ENCODE measurements around the gene SOD2.
A peak's percentile ranks its signal among the peaks of the same experiment; 100 is the strongest.
"Not testable (repeated sequence)": the region's sequence is repeated elsewhere in the genome, so short reads cannot be mapped to it uniquely, and the experiment has no call there.

The SOD2 gene

DNA sequence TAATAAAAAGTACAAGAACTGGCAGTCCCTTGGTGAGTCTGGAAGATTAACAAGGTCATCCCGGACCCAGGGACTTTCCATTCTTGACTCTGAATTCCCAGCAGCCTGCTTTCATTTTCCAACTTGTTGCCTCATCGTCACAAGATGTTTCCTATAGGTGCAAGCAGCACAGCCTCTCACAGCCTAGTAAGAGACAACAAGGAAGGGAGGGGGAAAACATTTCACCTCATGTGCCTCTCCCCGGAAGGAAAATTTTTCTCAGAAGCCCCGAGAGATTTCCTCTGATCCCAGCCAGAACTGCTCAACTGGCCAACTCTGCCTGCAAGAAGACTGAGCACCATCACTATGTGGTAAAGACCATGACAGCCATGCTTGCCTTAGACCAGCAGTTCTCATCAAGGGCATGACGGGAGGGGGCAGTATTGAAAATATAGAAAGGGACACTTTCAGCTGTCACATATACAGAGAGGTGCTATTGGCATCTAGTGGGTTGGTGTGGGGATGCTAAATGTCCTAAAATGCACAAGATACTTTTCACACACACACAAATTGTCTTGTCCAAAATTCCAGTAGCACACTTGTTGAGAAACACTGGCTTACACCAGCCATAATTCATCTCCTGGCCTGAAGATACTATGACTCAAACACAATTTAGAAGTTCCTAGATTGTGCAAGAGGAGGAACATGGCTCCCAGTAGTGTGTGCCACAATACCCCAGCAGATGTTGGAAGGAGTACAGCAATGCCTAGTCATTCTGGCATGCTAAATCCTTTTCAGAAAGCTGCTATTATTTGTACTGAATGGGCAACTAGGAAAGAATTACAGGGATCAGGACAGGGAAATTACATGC is 23.4 kb upstream of the SOD2 start:
- no peak for DNase-seq (ENCODE audit: low spot score)

DNA sequence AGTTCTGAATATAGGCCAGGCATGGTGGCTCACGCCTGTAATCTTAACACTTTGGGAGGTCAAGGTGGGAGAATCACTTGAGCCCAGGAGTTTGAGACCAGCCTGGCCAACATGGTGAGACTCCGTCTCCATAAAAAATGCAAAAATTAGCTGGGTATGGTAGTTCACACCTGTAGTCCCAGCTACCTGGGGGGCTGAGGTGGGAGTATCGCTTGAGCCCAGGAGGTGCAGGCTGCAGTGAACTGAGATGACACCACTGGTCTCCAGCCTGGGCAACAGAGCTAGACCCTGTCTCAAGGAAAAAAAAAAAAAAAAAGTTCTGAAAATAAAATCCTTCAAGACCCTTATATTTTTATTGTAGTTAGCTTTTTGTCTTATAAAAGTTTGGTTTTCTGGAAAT is 22.6 kb upstream of the SOD2 start:
- DNase-seq (ENCODE audit: low spot score) = no peak

DNA sequence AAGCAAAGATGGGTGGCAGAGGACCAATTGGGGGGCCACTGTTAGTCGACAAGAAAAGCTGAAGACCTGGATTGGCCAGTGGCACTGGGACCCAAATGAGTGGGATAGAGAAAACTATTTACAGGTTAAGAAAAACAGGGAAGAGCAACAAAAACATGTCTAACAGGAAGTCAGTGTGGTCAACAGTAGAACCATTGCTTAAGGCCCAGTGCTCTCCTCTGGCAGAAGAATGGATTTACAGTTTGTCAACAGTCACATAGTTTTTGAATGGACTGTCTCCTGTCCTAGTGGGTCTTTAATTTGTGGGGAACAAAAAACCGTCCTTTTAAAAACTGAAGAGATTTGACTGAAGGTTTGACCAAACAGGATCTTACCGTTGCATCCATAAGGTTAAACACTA is 22.1 kb upstream of the SOD2 start:
- no peak for DNase-seq (ENCODE audit: low spot score)

DNA sequence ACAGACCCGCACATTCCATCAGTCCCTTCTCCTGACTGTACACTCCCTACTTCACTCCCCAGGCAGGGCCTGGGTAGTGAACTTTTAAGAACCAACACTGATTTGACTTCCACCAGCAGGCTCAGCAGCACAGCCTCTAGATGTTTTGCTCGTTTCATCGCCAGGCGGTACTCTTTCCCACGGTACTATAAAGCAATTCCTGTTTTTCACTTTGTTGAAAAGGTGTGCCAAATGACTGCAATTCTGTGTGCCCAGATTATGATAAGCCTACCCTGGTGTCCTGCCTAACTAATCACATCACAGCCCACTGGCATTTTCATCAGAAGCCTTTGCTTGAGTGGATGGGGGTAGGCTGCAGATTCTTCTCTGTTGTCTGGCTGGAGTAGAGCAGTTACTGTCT is 21.4 kb upstream of the SOD2 start:
- DNase-seq (ENCODE audit: low spot score) = no peak

DNA sequence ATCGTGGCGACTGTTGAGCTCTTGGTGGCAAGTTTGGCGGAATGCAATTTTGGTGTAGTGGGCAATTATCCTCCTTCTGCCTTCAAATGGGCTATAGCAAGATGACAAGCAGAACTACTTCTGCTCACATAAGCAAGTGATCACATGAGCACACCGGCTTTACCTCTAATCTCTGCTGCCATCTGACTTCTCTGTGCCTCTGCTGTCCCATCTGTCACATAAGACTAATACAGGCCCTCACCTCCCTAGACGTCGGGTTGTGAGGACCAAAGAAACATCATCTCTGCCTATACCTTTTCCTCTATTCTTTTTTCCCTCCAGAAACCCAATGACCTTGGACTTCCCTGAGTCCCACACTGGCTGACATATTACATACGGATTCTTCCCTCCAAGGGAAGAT is 20.9 kb upstream of the SOD2 start:
- DNase-seq (ENCODE audit: low spot score) = no peak

DNA sequence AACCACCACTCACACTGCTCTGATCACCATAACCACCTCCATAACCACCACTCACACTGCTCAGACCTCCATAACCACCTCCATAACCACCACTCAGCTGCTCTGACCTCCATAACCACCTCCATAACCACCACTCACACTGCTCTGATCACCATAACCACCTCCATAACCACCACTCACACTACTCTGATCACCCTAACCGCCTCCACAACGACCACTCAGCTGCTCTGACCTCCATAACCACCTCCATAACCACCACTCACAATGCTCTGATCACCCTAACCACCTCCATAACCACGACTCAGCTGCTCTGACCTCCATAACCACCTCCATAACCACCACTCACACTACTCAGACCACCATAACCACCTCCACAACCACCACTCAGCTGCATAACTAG is 19.3 kb upstream of the SOD2 start:
- DNase-seq (ENCODE audit: low spot score) = not testable (repeated sequence)

DNA sequence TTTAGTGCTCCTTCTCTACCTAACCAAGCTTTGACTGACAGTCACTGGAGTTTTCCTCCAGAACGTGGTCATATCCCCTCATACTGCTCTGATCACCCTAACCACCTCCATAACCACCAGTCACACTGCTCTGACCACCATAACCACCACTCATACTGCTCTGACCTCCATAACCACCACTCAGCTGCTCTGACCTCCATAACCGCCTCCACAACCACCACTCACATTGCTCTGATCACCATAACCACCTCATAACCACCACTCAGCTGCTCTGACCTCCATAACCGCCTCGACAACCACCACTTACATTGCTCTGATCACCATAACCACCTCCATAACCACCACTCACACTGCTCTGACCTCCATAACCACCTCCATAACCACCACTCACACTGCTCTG is 17.6 kb upstream of the SOD2 start:
- DNase-seq (ENCODE audit: low spot score) = not testable (repeated sequence)

DNA sequence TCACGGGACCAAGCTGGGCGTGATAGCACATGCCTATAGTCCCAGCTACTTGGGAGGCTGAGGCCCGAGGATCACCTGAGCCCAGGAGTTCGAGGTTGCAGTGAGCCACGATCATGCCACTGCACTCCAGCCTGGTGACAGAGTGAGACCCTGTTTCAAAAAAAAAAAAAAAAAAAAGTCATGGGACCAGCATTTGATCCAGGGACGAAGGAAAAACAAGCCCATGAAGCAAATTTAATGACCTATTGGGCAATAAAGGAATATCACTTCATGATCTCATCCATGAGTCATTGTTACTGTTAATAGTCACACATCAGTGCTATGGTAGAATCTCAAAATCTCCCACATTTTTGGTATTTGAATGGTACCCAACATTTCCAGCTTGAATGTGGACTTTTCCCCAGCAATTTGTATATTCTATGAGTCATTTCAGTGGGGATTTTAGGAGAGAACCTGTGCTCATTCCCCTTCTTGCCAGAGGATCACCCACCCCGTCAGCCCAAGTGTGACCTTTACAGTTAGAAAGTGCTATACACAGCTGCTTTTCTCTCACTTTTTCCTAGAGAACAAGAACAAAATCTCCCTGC is 8.5 kb upstream of the SOD2 start:
- DNase-seq (ENCODE audit: low spot score) = no peak

DNA sequence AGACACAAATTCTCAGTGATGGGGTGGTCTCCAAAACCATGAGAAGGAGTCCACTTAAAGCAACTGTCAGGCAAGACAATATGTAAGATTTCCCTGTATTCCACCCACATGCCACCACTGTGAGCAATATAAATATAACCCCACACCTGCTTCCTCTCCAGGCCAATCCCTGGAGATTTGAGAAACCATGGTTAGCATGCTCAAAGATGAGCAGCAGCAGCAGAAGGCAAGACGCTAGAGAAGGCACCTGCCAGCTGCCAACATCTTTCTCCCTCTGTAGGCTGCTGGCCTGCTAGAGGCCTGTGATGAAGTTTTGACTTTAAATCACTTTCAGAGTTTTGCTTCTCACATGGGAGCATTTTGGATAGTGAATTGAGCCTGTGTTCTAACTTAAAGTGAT is 7.9 kb upstream of the SOD2 start:
- DNase-seq (ENCODE audit: low spot score) = no peak

DNA sequence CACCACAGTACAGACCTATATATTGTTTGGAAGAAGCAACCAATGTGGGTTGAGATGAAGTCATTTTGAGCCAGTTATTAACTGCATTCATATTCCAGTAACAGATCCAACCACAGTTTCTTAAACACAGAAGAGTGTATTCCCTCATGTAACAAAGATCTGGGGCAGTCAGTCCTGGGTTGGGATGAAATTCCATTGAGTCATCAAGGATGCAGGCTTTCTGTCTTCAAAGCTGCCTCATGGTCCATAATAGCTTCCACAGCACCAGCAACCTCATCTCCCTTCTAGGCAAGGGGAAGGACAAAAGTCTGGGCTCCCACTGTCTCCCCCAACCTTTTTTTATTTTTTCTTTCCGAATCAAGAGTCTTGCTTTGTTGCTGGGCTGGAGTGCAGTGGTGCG is 2.9 kb upstream of the SOD2 start:
- no peak for DNase-seq (ENCODE audit: low spot score)

DNA sequence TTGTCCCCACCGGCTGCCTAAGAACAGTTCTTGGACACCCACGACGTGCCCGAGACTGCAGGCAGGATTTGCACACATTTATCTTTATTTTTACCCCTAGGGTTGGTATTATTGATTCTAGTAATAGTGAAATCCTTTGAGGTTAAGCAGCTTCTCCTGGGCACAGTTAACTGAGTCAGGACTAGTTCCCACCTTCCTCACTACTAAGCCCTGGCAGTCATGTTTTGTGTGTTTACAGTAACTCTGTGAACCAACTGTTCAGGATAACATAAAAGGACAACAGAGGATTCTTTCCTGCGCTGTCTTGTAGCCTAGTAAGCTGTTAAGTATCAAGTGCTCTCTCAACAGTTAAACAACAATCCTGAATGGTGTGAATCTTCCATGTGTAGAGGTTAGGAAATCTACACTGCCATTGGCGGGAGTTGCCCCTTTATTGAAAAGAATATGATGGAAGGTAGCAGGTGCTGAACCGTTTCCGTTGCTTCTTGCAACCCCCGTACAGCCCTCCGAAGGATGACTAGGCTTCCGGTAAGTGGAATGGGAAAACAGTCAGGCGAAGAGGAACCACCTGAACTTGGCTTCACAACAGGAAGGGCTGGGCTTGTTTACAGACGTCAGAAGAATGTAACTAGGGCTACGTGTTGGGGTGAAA is 979 bp upstream of the SOD2 start:
- DNase-seq (ENCODE audit: low spot score) = peak; percentile 63

DNA sequence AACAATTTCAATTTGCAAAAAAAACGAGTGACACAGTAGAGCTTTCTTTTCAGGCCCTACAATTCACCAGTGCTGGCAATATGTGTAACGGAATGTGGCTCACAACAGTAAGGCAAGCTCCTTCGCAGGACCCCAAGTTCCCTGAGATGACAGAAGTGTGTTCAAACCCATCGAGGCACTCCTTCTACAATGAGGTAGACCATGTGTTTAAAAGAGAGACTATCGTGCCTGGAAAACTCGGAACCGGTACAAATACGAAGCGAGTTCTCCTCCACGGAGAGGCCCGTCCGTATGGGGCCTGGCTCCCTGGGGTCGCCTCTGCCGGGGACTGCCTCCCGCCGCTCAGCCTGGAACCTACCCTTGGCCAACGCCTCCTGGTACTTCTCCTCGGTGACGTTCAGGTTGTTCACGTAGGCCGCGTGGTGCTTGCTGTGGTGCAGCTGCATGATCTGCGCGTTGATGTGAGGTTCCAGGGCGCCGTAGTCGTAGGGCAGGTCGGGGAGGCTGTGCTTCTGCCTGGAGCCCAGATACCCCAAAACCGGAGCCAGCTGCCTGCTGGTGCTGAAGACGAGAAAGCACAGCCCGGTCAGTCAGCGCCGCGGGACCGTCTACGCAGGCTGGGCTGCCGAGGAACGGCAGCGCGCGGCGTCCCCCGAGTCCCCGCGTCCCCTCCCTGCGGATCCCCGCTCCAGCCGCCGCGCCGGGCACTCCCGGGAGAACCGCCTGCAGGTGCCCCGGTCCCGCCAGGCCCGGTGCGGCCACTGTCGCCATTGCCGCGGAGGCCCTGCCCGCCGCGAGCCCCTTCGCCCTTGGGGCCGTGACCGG is 526 bp downstream of the SOD2 start:
- peak; percentile 58 for DNase-seq (ENCODE audit: low spot score)

DNA sequence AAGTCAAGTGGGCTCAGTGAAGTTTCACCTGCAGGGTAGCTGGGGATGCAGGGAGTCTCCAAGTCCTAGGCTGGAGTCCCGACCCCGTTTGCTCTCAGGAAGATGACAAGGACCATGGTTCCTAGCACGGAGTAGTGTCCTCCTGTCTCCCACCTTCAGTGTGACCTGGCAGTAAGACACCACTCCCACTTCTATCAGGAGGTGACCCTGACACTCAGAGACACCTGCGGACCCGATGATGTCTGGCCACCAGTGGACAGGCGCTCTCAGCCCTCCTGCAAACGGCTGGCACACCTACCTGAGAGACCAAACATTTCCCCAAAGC is 1.1 kb downstream of the SOD2 start:
- no peak for DNase-seq (ENCODE audit: low spot score)

DNA sequence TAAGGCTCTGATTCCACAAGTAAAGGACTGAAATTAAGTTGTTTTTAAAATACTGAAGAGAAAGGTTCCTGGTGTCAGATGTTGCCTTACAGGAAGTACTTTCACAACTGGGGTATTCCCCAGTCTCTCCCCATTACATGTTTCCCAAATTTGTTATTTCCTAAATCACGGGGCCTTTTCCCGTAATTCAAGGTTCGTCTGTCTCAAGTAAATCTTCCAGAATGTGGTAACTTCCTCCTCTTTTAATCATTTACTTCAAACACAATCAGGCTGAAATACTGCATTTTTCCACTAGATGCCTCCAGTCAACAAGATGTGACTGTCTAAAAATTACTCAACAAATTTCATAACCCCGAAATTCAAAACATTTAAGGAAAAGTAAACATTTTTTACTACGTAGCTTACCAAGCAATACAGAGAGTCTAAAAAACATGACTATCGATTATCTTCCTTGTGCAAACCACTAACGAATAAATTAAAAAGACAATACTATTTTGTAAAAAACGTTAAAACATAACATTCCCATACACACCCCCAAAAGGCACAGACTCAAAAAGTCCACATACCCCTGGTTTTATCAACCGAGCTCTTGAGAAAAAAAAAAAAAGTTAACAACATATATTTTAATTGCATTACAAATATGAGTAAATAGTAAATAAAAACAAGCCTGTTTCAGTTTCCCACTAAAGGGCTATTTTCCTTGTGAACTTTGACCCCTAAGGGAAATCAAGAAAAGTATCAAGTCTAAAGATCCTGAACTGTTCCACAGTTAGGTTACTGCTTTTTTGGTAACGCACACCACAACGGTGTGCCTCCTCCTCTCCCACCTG is 1.7 kb downstream of the SOD2 start:
- DNase-seq (ENCODE audit: low spot score) = peak; percentile 72

DNA sequence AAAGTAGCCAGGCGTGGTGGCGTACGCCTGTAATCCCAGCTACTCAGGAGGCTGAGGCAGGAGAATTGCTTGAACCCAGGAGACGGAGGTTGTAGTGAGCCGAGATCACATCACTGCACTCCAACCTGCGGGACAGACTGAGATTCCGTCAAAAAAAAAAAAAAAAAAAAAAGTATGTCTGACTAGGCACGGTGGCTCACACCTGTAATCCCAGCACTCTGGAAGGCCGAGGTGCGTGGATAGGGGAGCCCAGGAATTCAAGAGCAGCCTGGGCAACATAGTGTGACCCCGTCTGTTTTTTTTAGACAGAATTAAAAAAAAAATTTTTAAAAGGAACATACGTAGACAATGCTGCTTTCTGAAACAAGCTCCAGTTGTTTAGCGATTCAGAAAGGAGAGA is 2.9 kb downstream of the SOD2 start:
- DNase-seq (ENCODE audit: low spot score) = not testable (repeated sequence)

DNA sequence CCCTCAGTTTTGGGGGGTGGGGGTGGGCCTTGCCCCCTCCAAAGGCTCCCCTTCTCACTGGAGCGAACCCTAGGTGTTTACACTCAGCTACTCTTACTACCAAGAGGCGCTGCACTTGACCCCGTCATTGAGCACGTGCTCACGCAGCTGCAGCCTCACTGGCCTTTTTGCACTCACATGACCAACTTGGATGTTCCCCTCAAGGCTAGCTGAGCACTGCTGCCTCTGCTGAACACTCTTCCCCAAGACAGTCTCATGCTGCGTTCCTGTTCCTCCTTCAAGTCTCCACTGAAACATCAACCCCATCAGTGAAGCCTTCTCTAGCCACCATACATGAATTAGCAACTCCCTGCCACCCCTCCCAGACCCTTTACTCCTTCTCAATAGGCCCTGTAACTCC is 4.0 kb downstream of the SOD2 start:
- no peak for DNase-seq (ENCODE audit: low spot score)

DNA sequence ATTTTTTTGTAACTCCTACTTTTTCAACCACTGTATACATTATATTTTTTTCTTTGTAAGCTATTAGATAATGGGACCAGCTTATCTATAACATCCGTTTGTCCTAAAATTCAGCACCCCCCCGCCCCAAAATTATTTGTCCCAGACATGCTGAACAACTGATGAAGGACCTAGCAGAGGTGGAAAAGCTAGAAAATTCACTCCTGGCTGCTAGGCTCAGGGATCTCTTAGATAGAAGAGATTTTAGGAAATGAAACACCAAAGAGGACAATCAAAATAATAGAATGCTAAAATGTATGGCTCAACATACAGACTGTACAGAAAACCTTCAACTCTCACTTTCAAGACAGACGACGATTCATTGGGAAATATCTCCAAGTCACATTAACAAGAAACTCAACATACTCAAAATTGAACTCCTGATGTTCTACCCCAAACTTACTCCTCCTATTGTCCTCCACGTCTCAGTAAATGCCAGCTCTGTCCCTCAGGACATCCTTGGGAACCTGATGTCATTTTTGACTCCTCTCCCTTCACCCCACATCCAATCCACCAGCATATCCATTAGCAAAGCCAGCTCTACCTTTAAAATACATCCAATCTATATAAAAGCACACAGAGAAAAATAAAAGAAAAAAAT is 4.7 kb downstream of the SOD2 start:
- DNase-seq (ENCODE audit: low spot score) = no peak

DNA sequence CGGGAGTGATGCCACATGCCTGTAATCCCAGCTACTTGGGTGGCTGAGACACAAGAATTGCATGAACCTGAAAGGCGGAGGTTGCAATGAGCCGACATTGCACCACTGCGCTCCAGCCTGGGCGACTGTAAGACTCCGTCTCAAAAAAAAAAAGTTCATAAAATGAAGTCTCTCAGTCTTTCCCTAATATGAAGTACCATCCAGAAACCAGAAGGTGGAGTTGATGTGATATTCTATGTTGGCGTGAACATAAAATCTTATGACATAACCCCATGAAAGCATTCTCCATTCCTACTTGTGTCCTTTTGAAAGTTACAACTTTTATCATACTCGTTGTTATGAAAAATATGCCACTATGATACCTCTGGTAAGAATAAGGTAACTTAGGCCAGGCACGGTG is 5.7 kb downstream of the SOD2 start:
- no peak for DNase-seq (ENCODE audit: low spot score)

DNA sequence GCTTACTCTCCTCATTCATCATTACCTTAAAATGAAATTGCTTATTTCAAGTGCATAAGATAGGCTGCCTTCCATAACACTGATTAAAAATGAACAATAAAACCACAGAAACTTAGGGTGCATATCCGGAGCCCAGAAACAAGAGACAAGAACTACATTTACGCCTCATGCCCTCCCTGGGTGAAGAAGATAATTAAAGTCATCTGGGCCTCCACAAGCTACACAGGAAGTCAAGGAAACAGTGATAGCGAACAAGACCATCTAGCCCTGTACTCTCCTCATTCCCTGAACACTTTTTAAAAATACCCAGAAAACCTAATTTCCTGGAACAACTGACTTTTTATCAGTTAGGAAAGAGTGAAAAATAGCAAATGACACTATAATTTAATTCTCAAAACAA is 6.3 kb downstream of the SOD2 start:
- no peak for DNase-seq (ENCODE audit: low spot score)

DNA sequence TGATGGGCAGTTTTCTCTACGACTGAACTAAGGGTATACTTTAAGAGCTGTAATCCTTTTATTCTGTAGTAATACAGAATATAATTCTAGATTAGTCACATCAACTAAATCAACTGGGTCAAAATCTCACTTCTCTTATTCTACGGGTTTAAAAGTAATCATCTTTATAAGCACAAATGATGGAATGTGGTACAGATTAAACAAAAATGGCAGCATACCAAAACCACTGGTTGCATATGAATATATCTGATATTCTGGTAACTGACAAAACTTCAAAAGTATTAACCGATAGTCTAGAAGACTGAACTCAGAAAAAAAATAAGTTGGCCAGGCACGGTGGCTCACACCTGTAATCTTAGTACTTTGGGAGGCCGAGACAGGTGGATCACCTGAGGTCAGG is 7.0 kb downstream of the SOD2 start:
- no peak for DNase-seq (ENCODE audit: low spot score)

DNA sequence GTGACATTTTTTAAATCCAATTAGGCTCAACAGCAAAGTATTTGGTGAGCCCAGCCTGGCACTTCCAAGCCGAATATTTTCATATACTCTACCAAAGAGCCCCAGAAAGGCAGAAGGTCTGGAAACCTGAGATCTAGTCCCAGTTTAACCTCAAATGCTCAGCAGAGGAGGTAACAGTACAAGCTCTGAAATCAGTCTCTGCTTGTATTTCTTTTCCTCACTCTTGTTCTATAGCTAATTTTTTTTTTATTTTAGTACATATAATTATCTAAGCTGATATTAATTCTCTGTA is 9.1 kb downstream of the SOD2 start:
- no peak for DNase-seq (ENCODE audit: low spot score)

DNA sequence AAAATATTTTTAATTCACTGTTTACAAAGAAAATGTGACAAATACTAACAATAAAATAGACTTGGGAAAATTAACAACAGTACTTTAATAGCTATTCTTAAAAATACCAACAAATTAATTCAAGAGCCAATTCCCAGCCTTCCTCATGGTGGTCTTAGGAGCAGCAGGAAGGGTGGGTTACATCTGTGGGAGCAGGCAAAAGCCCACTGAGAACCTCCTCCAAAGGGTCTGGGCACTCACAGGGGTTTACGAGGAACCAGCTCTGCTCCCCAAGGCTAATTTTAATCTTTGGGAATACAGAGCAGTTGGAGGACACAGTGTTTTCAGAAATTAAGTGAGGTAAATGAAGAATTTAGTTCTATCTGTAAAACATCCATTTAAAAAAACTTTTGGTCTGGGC is 10.2 kb downstream of the SOD2 start:
- no peak for DNase-seq (ENCODE audit: low spot score)
